Stomach (tissue), 9 donors: ENCODE measurements around the gene SLC38A3. TPM values are rescaled to one million over a fixed set of nuclear protein-coding genes. Genes with fewer than 3 reads are reported as not detected.
A peak's percentile ranks its signal among the peaks of the same experiment; 100 is the strongest.

ENCODE experiments used
- DNase-seq, 2 donors: peaks; one replicate each; pipeline versions ENCODE4 v3.0.0 to v3.0.0-alpha.2; 2013 to 2019
- H3K27ac ChIP-seq, 5 donors: fragments of 200-600 bp in 4 of 5; sonication (generic) in 4 of 5; one replicate each; pipeline ENCODE4 v1.5.1; 2013 to 2019; ENCODE audit warnings: mild to moderate bottlenecking in 1 of 5, moderate library complexity in 1 of 5
- H3K27me3 ChIP-seq, 3 donors: fragments of 200-600 bp; sonication (generic); one replicate each; pipeline ENCODE4 v1.5.1; 2017 to 2019; ENCODE audit warnings: mixed run types in 1 of 3
- H3K36me3 ChIP-seq, 4 donors: fragments of 200-600 bp; sonication (generic); 1 replicate in 3 of 4; 2 replicates in 1 of 4; pipeline ENCODE4 v1.5.1; 2016 to 2019
- H3K4me1 ChIP-seq, 4 donors: fragments of 200-600 bp; sonication (generic); one replicate each; pipeline ENCODE4 v1.5.1; 2016 to 2019
- H3K4me3 ChIP-seq, 4 donors: fragments of 200-600 bp; sonication (generic) in 3 of 4; one replicate each; pipeline ENCODE4 v1.5.1; 2016 to 2019; ENCODE audit warnings: mild to moderate bottlenecking in 1 of 4
- H3K9me3 ChIP-seq, 4 donors: fragments of 200-600 bp; sonication (generic); one replicate each; pipeline ENCODE4 v1.5.1; 2016 to 2019
- EP300 ChIP-seq: sonication (generic); formaldehyde crosslinking; IDR thresholded peaks from one replicate; pipeline ENCODE4 v1.6.1; 2017; ENCODE audit warnings: antibody characterized with exemption
- POLR2A ChIP-seq, 4 donors: fragments of 450-650 bp; IDR thresholded peaks; one replicate each; pipeline ENCODE4 v1.6.1; 2016; ENCODE audit warnings: antibody characterized with exemption in 4 of 4, control low read depth in 2 of 4, mild to moderate bottlenecking in 1 of 4, moderate library complexity in 1 of 4
- POLR2AphosphoS5 ChIP-seq, 3 donors: sonication (generic); formaldehyde crosslinking; IDR thresholded peaks; one replicate each; pipeline ENCODE4 v1.6.1; 2016; ENCODE audit warnings: antibody characterized with exemption in 3 of 3
- WGBS, 5 donors: extraction: QIAGEN DNeasy Blood & Tissue Kit in 3 of 5; methylation state at CpG; one replicate each; pipeline versions ENCODE4 v1.1.5 to v1.1.7; 2013 to 2018; 5-methylcytosine and 5-hydroxymethylcytosine counted together
- intact Hi-C: fragments of 100-400 bp; cut with DNase I; formaldehyde crosslinking; loops from one replicate; pipeline ENCODE4 v1.15.1; 2023; ENCODE audit warnings: low total_unique reads
- polyA plus RNA-seq, 3 donors: library from polyadenylated mRNA; stranded (reverse); fragments of 200-250 nt; gene quantifications; one replicate each; pipeline ENCODE4 v1.2.3, GENCODE V29; 2013
- total RNA-seq, 5 donors: library from RNA; depleted of rRNA; stranded (reverse); fragments of >200 nt; gene quantifications; one replicate each; pipeline versions ENCODE4 v1.1.0 to v1.2.3, GENCODE V29; 2014 to 2016
- TF ChIP-seq, protein P1 (sequence below), 7 experiments: fragments of 450-650 bp in 4 of 7; fragments of 200-600 bp in 3 of 7; sonication (generic) in 3 of 7; IDR thresholded peaks; one replicate each; pipeline ENCODE4 v1.5.1; 2016 to 2019; ENCODE audit warnings: antibody characterized with exemption in 7 of 7, control low read depth in 2 of 7, mild to moderate bottlenecking in 1 of 7
- donor health status: healthy with polysubstance abuse.
- donor health status: Bipolar disorder and iron deficiency.
- donor health status: healthy.

Gene SLC38A3
- total and polyA plus RNA-seq, 8 donors: 0.15 to 3.1 (median 1.0) TPM; not detected in 4

DNA sequence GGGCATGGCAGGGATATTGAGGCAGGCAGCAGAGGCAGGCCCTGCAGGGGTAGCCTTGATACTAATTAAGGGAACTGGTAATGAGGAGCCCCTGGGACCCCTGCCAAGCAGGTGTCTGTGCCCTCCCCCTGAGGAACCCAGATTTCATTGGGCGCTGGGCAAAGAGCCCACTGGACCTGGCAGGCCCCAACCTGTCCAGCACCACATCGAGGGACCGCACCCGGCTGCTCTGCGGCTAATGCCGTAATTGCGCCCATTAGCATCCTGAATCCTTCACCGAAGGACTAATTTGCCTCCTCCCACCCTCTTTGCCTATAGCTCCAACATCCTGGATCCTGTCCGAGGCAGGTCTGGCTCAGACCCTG lies 50.2 kb downstream of the SLC38A3 start:
- Histone ChIP-seq H3K36me3 (peaks cover 61 to 84% (median 74%) of the 10 kb centered on the region in 4 donors), H3K4me3 (no peak overlapping the region), H3K4me1 (peaks cover 15 to 80% (median 40%) of the 10 kb centered on the region in 4 donors), H3K9me3 (no peaks in the 10 kb centered on the region), H3K27me3 (no peaks in the 10 kb centered on the region), H3K27ac (peak overlapping the region; percentile 36 to 98 (median 71))
- intact Hi-C loops: no loop called here
- WGBS, 5 donors: 80 to 100% (median 90%) methylated on average over 1 to 9 of the region's 9 CpGs
- no peak for DNase-seq
- TF ChIP-seq, protein P1, sequence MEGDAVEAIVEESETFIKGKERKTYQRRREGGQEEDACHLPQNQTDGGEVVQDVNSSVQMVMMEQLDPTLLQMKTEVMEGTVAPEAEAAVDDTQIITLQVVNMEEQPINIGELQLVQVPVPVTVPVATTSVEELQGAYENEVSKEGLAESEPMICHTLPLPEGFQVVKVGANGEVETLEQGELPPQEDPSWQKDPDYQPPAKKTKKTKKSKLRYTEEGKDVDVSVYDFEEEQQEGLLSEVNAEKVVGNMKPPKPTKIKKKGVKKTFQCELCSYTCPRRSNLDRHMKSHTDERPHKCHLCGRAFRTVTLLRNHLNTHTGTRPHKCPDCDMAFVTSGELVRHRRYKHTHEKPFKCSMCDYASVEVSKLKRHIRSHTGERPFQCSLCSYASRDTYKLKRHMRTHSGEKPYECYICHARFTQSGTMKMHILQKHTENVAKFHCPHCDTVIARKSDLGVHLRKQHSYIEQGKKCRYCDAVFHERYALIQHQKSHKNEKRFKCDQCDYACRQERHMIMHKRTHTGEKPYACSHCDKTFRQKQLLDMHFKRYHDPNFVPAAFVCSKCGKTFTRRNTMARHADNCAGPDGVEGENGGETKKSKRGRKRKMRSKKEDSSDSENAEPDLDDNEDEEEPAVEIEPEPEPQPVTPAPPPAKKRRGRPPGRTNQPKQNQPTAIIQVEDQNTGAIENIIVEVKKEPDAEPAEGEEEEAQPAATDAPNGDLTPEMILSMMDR (IDR thresholded peaks at IDR 0.05): no peak
- TF ChIP-seq POLR2A (IDR thresholded peaks at IDR 0.05) (no peak), POLR2AphosphoS5 (IDR thresholded peaks at IDR 0.05) (no peak), EP300 (no peak)

DNA sequence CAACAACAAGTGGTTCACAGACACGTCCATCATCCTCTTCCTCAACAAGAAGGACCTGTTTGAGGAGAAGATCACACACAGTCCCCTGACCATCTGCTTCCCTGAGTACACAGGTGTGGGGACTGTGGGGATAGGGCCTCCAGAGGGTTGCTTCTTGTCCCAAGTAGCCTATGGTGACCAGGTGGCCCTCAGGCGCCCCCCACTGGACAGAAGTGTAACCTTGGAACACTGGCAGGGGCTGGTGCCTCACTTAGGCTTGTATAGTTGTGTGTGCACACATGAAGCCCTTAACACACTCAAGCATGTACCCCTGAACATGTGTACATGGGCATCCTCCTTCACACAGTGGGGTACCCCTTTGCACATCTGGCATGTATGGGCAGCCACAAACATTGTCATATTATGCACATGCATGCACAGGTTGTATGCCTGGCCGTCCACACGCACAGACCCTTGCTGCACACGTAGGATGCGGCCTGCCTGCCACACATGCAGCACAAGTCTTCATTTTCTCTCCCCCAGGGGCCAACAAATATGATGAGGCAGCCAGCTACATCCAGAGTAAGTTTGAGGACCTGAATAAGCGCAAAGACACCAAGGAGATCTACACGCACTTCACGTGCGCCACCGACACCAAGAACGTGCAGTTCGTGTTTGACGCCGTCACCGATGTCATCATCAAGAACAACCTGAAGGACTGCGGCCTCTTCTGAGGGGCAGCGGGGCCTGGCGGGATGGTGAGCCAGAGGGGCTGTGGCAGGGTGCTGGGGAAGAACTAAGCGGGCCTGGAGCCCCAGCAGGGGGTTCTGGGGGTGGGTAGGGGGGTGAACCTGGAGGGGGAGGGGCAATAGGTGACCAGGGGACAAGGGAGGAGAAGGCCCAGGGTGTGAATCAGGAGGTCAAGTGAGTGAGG lies 52.2 kb downstream of the SLC38A3 start:
- 85 to 93% (median 91%) methylated on average over 19 to 20 of the region's 20 CpGs for WGBS, 5 donors
- TF ChIP-seq EP300: no peak
- TF ChIP-seq POLR2AphosphoS5 (IDR thresholded peaks at IDR 0.05): no peak
- TF ChIP-seq, protein P1 (IDR thresholded peaks at IDR 0.05): peak in 4 of 7 experiments; percentile 17 to 46 (median 34)
- no peaks in the 10 kb centered on the region for H3K27me3 ChIP-seq
- no peak overlapping the region for H3K4me3 ChIP-seq
- peaks cover 55 to 69% (median 66%) of the 10 kb centered on the region in 4 donors for H3K36me3 ChIP-seq
- H3K27ac ChIP-seq: peak overlapping the region in 3 of 5 donors; percentile 96 to 99 (median 98)
- H3K9me3 ChIP-seq: no peaks in the 10 kb centered on the region
- DNase-seq: peak; percentile 66 to 69
- intact Hi-C loops: no loop called here
- H3K4me1 ChIP-seq: peaks cover 18 to 75% (median 37%) of the 10 kb centered on the region in 4 donors

DNA sequence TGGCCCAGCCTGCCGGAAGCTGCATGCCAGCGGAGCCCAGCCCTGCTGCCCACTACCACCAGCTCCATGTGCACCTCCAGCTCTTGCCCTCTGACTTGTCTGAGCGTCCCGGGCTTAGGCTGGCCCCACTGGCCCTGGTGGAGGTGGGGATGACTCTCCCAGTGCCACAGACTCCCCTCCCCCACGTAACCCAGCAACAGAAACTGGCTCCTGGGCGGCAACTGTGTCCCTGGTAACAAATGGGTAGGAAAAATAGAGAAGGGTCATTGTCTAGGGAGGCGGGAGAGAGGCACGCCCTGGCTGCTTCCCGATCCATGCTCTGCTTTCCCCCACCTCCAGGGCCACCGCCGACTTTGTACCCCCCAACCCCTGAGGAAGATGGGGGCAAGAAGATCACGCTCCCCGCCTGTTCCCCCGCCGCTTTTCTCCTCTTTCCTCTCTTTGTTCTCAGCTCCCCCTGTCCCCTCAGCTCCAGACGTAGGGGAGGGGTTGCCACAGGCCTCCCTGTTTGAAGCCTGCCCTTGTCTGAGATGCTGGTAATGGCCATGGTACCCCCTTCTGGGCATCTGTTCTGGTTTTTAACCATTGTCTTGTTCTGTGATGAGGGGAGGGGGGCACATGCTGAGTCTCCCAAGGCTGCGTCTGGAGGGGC lies 53.1 kb downstream of the SLC38A3 start:
- peaks cover 18 to 72% (median 34%) of the 10 kb centered on the region in 4 donors for H3K4me1 ChIP-seq
- peak overlapping the region in 3 of 5 donors; percentile 96 to 99 (median 98) for H3K27ac ChIP-seq
- TF ChIP-seq, protein P1 (IDR thresholded peaks at IDR 0.05): no peak
- TF ChIP-seq POLR2A (IDR thresholded peaks at IDR 0.05) (no peak), POLR2AphosphoS5 (IDR thresholded peaks at IDR 0.05) (no peak)
- intact Hi-C loops: no loop called here
- H3K9me3 ChIP-seq: no peaks in the 10 kb centered on the region
- no peak overlapping the region for H3K4me3 ChIP-seq
- WGBS, 5 donors: 84 to 90% (median 88%) methylated on average over 16 to 17 of the region's 17 CpGs
- H3K36me3 ChIP-seq: peaks cover 46 to 60% (median 57%) of the 10 kb centered on the region in 4 donors
- no peaks in the 10 kb centered on the region for H3K27me3 ChIP-seq
- DNase-seq: peak in 1 of 2 donors; percentile 71

DNA sequence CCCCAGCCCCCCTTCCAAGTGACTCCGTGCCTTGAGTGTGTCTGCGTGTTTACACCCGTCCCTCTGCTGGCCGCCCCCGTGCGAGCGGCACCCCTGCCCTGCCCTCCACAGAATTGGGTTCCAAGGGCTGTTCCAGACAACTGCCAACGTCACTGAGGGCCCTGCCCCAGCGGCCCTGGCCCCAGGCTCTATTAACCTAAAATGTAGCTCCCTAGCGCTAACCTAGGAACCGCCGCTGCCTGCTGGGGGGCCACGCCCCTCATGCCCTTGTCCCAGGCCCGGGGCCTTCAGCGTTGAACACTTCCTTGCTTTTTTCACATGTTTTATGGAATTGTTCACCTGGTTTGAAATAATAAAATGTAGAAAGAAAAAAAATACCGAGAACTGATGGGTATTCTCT lies 53.9 kb downstream of the SLC38A3 start:
- no peaks in the 10 kb centered on the region for H3K9me3 ChIP-seq
- no peaks in the 10 kb centered on the region for H3K27me3 ChIP-seq
- peaks cover 39 to 52% (median 48%) of the 10 kb centered on the region in 4 donors for H3K36me3 ChIP-seq
- H3K4me1 ChIP-seq: peaks cover 18 to 75% (median 37%) of the 10 kb centered on the region in 4 donors
- peak overlapping the region; percentile 7 to 99 (median 96) for H3K27ac ChIP-seq
- H3K4me3 ChIP-seq: no peak overlapping the region
- TF ChIP-seq POLR2A (IDR thresholded peaks at IDR 0.05) (no peak), POLR2AphosphoS5 (IDR thresholded peaks at IDR 0.05) (no peak), EP300 (no peak)
- TF ChIP-seq, protein P1 (IDR thresholded peaks at IDR 0.05): no peak
- 68 to 79% (median 74%) methylated on average over 16 of the region's 16 CpGs for WGBS, 5 donors
- intact Hi-C loops: no loop called here
- peak in 1 of 2 donors; percentile 51 for DNase-seq
